HepG2 (cell line): ENCODE measurements around the gene STUM. TPM values are rescaled to one million over a fixed set of nuclear protein-coding genes. Genes with fewer than 3 reads are reported as not detected.

ENCODE experiments used
- ATAC-seq: fragments of 200-7000 bp; cut with Tn5 transposase; 3 replicates; pipeline ENCODE4 v1.9.1; 2020; ENCODE audit warnings: mild to moderate bottlenecking, moderate library complexity
- BruUV-seq: library from RNA; stranded (reverse); fragments of 400-500 nt; replicated peaks from 2 replicates; lab custom pipeline; 2021; lab: Mats Ljungman, UMichigan
- CTCF ChIA-PET: fragments of 300-600 bp; formaldehyde crosslinking; extraction: SDS; loops from one replicate; lab custom pipeline; 2021; ENCODE audit warnings: low total read pairs, inconsistent platforms, low intra/inter-chr PET ratio; lab: Yijun Ruan, JAX
- POLR2A ChIA-PET: fragments of 350-600 bp; sonication (Branson Sonifier 250); formaldehyde crosslinking; loops from one replicate; lab custom pipeline; 2020; ENCODE audit warnings: antibody characterized with exemption, inconsistent platforms; lab: Yijun Ruan, JAX
- DNase-seq: peaks from one replicate; pipeline ENCODE4 v3.0.0-alpha.2; 2015; ENCODE audit warnings: low spot score
- FAIRE-seq: peaks from 3 replicates; lab custom pipeline; 2011; peaks lifted over from hg19 to GRCh38; lab: Jason Lieb, UNC
- H2AFZ ChIP-seq: one replicate; pipeline ENCODE4 v1.6.1; 2011; ENCODE audit warnings: low read length, inconsistent platforms
- H3K27ac ChIP-seq: fragments of 300-600 bp; 3 replicates; pipeline ENCODE4 v1.8.0; 2011; ENCODE audit warnings: mixed run types, mild to moderate bottlenecking, mixed read lengths, low read length, inconsistent platforms; ENCODE audit not compliant: insufficient read depth; ENCODE audit errors: extremely low read length
- H3K27me3 ChIP-seq, 2 experiments: fragments of 200-600 bp in 1 of 2; 2 replicates in 1 of 2; 3 replicates in 1 of 2; pipeline versions ENCODE4 v1.6.0 to v1.8.0; 2011; ENCODE audit warnings: low read length in 2 of 2, mild to moderate bottlenecking in 2 of 2, moderate library complexity in 2 of 2, inconsistent platforms in 1 of 2; ENCODE audit not compliant: insufficient read depth in 2 of 2, control insufficient read depth in 1 of 2
- H3K36me3 ChIP-seq, 2 experiments: fragments of 200-600 bp in 1 of 2; replicated peaks in 1 of 2; 2 replicates in 1 of 2; 3 replicates in 1 of 2; pipeline versions ENCODE4 v1.5.1 to v1.8.0; 2011; ENCODE audit warnings: low read length in 2 of 2, inconsistent platforms in 1 of 2; ENCODE audit not compliant: insufficient read depth in 2 of 2, control insufficient read depth in 1 of 2
- H3K4me1 ChIP-seq: 2 replicates; pipeline ENCODE4 v1.5.1; 2012; ENCODE audit warnings: low read length, inconsistent platforms; ENCODE audit not compliant: insufficient read depth
- H3K4me2 ChIP-seq: 2 replicates; pipeline ENCODE4 v1.6.0; 2011; ENCODE audit warnings: low read depth, low read length, inconsistent platforms
- H3K4me3 ChIP-seq, 3 experiments: fragments of 200-600 bp in 1 of 3; sonication (generic), shearing (Covaris generic) in 1 of 3; replicated peaks in 1 of 3; 2 replicates each; pipeline ENCODE4 v1.5.1; 2011 to 2016; ENCODE audit warnings: low read length in 3 of 3, inconsistent platforms in 2 of 3, low read depth in 2 of 3, mild to moderate bottlenecking in 2 of 3, control low read depth in 1 of 3, mixed read lengths in 1 of 3; ENCODE audit not compliant: insufficient read depth in 1 of 3
- H3K79me2 ChIP-seq: one replicate; pipeline ENCODE4 v1.6.1; 2011; ENCODE audit warnings: low read length, inconsistent platforms; ENCODE audit not compliant: insufficient read depth
- H3K9ac ChIP-seq: 2 replicates; pipeline ENCODE4 v1.6.0; 2011; ENCODE audit warnings: mild to moderate bottlenecking, low read depth, low read length, inconsistent platforms; ENCODE audit not compliant: insufficient read depth
- H3K9me3 ChIP-seq: 2 replicates; pipeline ENCODE4 v1.5.1; 2012; ENCODE audit warnings: mild to moderate bottlenecking, low read length
- H4K20me1 ChIP-seq: 2 replicates; pipeline ENCODE4 v1.6.0; 2011; ENCODE audit warnings: inconsistent platforms, mild to moderate bottlenecking, low read length, moderate library complexity; ENCODE audit not compliant: insufficient read depth
- CTCF ChIP-seq: sonication (generic); formaldehyde crosslinking; IDR thresholded peaks from 2 replicates; pipeline ENCODE4 v1.5.0; 2020; ENCODE audit warnings: mild to moderate bottlenecking, missing genetic modification reagents, moderate library complexity
- ESRRA ChIP-seq: sonication (generic); formaldehyde crosslinking; IDR thresholded peaks from 2 replicates; pipeline ENCODE4 v1.5.1; 2020; ENCODE audit warnings: mild to moderate bottlenecking, low read depth, missing genetic modification reagents
- FOXA1 ChIP-seq, 2 experiments: fragments of 450-650 bp in 1 of 2; sonication (generic) in 1 of 2; formaldehyde crosslinking in 1 of 2; IDR thresholded peaks; 2 replicates each; pipeline versions ENCODE4 v1.4.0 to v1.6.1; 2016 to 2020; ENCODE audit warnings: missing genetic modification reagents in 1 of 2
- MAX ChIP-seq: IDR thresholded peaks from 2 replicates; pipeline ENCODE4 v1.6.1; 2012; ENCODE audit warnings: inconsistent platforms
- NFRKB ChIP-seq: fragments of 450-650 bp; IDR thresholded peaks from 2 replicates; pipeline ENCODE4 v1.6.1; 2017
- NR1H2 ChIP-seq: sonication (generic); formaldehyde crosslinking; IDR thresholded peaks from 2 replicates; pipeline ENCODE4 v1.8.1; 2022; ENCODE audit warnings: low read depth, missing genetic modification reagents, borderline replicate concordance
- SAFB2 ChIP-seq: sonication (generic); formaldehyde crosslinking; IDR thresholded peaks from 2 replicates; pipeline ENCODE4 v1.5.1; 2020; ENCODE audit warnings: missing genetic modification reagents, low read depth, mild to moderate bottlenecking, borderline replicate concordance
- SATB2 ChIP-seq: sonication (generic); formaldehyde crosslinking; IDR thresholded peaks from 2 replicates; pipeline ENCODE4 v1.5.0; 2020; ENCODE audit warnings: missing genetic modification reagents
- SMAD3 ChIP-seq: sonication (generic); formaldehyde crosslinking; IDR thresholded peaks from 2 replicates; pipeline ENCODE4 v1.4.0; 2020; ENCODE audit warnings: missing genetic modification reagents
- STAG1 ChIP-seq: sonication (generic); formaldehyde crosslinking; IDR thresholded peaks from 2 replicates; pipeline ENCODE4 v1.4.0; 2020; ENCODE audit warnings: missing genetic modification reagents
- THAP11 ChIP-seq: IDR thresholded peaks from 2 replicates; pipeline ENCODE4 v1.6.1; 2016; ENCODE audit warnings: missing biosample characterization, missing genetic modification reagents
- ZFY ChIP-seq: sonication (generic); formaldehyde crosslinking; IDR thresholded peaks from 2 replicates; pipeline ENCODE4 v1.4.0; 2020; ENCODE audit warnings: missing genetic modification reagents
- ZNF224 ChIP-seq: sonication (generic); formaldehyde crosslinking; IDR thresholded peaks from 2 replicates; pipeline ENCODE4 v1.5.0; 2020; ENCODE audit warnings: mild to moderate bottlenecking, missing genetic modification reagents
- ZNF280B ChIP-seq: sonication (generic); formaldehyde crosslinking; IDR thresholded peaks from 2 replicates; pipeline ENCODE4 v1.5.0; 2020; ENCODE audit warnings: missing genetic modification reagents, mild to moderate bottlenecking, borderline replicate concordance
- ZNF335 ChIP-seq: sonication (generic); formaldehyde crosslinking; IDR thresholded peaks from 2 replicates; pipeline ENCODE4 v1.4.0; 2020; ENCODE audit warnings: missing genetic modification reagents
- ZNF614 ChIP-seq: IDR thresholded peaks from 2 replicates; pipeline ENCODE4 v1.6.1; 2018; ENCODE audit warnings: missing biosample characterization, missing genetic modification reagents, inconsistent platforms, borderline replicate concordance
- WGBS: methylation state at CpG from one replicate; pipeline ENCODE4 v1.1.6; 2017; ENCODE audit warnings: low lambda C conversion rate; 5-methylcytosine and 5-hydroxymethylcytosine counted together
- in situ Hi-C: cut with HindIII; loops from 2 replicates; pipeline ENCODE4 v1.10.0; 2017; ENCODE audit warnings: low pct_unique_long_range_greater_than_20kb; ENCODE audit not compliant: extremely low pct_ligation_motif_present
- intact Hi-C: fragments of 100-400 bp; cut with micrococcal nuclease; formaldehyde crosslinking; loops from one replicate; pipeline ENCODE4 v1.10.0; 2022; ENCODE audit not compliant: unreplicated experiment
- polyA plus RNA-seq, 8 experiments: library from polyadenylated mRNA; depleted of rRNA in 3 of 8; stranded (reverse) in 7 of 8; unstranded in 1 of 8; fragments of >200 nt; fragmentation: Illumina TruSeq in 4 of 8; extraction: Trizol in 4 of 8; gene quantifications; 2 replicates each; pipeline versions ENCODE4 v1.2.1 to v1.2.3, GENCODE V29; 2011 to 2016; ENCODE audit warnings: low read depth in 4 of 8, missing spikeins in 1 of 8, mixed read lengths in 1 of 8; ENCODE audit not compliant: insufficient read depth in 1 of 8
- total RNA-seq, 5 experiments: library from RNA; depleted of rRNA; stranded (reverse); fragments of >200 nt; fragmentation: Illumina TruSeq; extraction: Trizol; gene quantifications; 2 replicates each; pipeline ENCODE4 v1.2.3, GENCODE V29; 2016; ENCODE audit warnings: low read depth in 1 of 5
- TF ChIP-seq, protein P1 (sequence below): sonication (generic); formaldehyde crosslinking; IDR thresholded peaks from 2 replicates; pipeline ENCODE4 v1.4.0; 2020; ENCODE audit warnings: missing genetic modification reagents
- TF ChIP-seq, protein P2 (sequence below): sonication (generic); formaldehyde crosslinking; IDR thresholded peaks from 2 replicates; pipeline ENCODE4 v1.4.0; 2020; ENCODE audit warnings: missing genetic modification reagents

STUM gene
- total and polyA plus RNA-seq, 2 of the 13 experiments (the other 11 are each of a cell fraction or from before 2014, with no cell fraction given), result not detected

GRCh38 chr1:226547754-226548191 lies 791 bp upstream of the STUM start:
- POLR2A ChIA-PET, result no interaction called here
- FAIRE-seq (peak; percentile 82), DNase-seq (peak; percentile 76), ATAC-seq (peak; percentile 87)
- intact Hi-C loops (loop anchor here (1.0 to 10.0 kb wide), 4 partner anchors 21 to 281 kb away; no protein-coding TSS in a partner anchor), in situ Hi-C loops (loop anchor here (10.0 kb wide), 2 partner anchors 63 to 123 kb away; no protein-coding TSS in a partner anchor)
- Histone ChIP-seq H4K20me1 (no peaks in the 10 kb centered on the region), H3K27me3 (peaks cover 7 to 42% of the 10 kb centered on the region in 2 experiments), H3K4me3 (no peak overlapping the region), H3K9me3 (no peaks in the 10 kb centered on the region), H3K4me2 (no peak overlapping the region), H2AFZ (no peak overlapping the region), H3K27ac (no peak overlapping the region), H3K79me2 (no peaks in the 10 kb centered on the region), H3K36me3 (no peaks in the 10 kb centered on the region), H3K4me1 (peaks cover 31% of the 10 kb centered on the region), H3K9ac (no peak overlapping the region)
- WGBS, result 2% methylated on average over 16 of the region's 16 CpGs
- no TSS peak for BruUV-seq
- CTCF ChIA-PET, result interaction anchor here (1.3 kb wide), 1 partner anchor 61 kb away, joined by 7 read pairs; no protein-coding TSS in a partner anchor
- TF ChIP-seq MAX (peak; percentile 35; the same call in 1 of the 2 replicates), FOXA1 (IDR thresholded peaks at IDR 0.05) (no peak), FOXA1 (CRISPR knock-in tag; IDR thresholded peaks at IDR 0.05) (0 out of 2 replicates have a peak, but pooled peaks have one; percentile 10), SMAD3 (0 out of 2 replicates have a peak, but pooled peaks have one; percentile 41), ZNF614 (CRISPR knock-in tag) (0 out of 2 replicates have a peak, but pooled peaks have one; percentile 40), STAG1 (CRISPR knock-in tag) (peak; percentile 80), ESRRA (CRISPR knock-in tag) (no peak), SAFB2 (CRISPR knock-in tag) (no peak), THAP11 (CRISPR knock-in tag) (peak; percentile 27; the same call in 1 of the 2 replicates), CTCF (CRISPR knock-in tag) (peak; percentile 91), ZFY (peak; percentile 22; the same call in 1 of the 2 replicates), ZNF280B (CRISPR knock-in tag) (no peak), NR1H2 (CRISPR knock-in tag) (no peak), ZNF335 (CRISPR knock-in tag) (no peak), NFRKB (no peak), ZNF224 (no peak), SATB2 (CRISPR knock-in tag) (peak; percentile 92)
- TF ChIP-seq, protein P1, sequence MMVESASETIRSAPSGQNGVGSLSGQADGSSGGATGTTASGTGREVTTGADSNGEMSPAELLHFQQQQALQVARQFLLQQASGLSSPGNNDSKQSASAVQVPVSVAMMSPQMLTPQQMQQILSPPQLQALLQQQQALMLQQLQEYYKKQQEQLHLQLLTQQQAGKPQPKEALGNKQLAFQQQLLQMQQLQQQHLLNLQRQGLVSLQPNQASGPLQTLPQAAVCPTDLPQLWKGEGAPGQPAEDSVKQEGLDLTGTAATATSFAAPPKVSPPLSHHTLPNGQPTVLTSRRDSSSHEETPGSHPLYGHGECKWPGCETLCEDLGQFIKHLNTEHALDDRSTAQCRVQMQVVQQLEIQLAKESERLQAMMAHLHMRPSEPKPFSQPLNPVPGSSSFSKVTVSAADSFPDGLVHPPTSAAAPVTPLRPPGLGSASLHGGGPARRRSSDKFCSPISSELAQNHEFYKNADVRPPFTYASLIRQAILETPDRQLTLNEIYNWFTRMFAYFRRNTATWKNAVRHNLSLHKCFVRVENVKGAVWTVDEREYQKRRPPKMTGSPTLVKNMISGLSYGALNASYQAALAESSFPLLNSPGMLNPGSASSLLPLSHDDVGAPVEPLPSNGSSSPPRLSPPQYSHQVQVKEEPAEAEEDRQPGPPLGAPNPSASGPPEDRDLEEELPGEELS, result 0 out of 2 replicates have a peak, but pooled peaks have one; percentile 39
- TF ChIP-seq, protein P2, sequence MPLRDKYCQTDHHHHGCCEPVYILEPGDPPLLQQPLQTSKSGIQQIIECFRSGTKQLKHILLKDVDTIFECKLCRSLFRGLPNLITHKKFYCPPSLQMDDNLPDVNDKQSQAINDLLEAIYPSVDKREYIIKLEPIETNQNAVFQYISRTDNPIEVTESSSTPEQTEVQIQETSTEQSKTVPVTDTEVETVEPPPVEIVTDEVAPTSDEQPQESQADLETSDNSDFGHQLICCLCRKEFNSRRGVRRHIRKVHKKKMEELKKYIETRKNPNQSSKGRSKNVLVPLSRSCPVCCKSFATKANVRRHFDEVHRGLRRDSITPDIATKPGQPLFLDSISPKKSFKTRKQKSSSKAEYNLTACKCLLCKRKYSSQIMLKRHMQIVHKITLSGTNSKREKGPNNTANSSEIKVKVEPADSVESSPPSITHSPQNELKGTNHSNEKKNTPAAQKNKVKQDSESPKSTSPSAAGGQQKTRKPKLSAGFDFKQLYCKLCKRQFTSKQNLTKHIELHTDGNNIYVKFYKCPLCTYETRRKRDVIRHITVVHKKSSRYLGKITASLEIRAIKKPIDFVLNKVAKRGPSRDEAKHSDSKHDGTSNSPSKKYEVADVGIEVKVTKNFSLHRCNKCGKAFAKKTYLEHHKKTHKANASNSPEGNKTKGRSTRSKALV (CRISPR knock-in tag), result peak; percentile 80
